H1 (cell line): ENCODE measurements around the gene SLC25A11.

ENCODE experiments used
- CREB1 ChIP-seq: IDR thresholded peaks from 2 replicates; pipeline ENCODE4 v1.6.1; 2012; ENCODE audit warnings: inconsistent platforms
- MAFK ChIP-seq: IDR thresholded peaks from 2 replicates; pipeline ENCODE4 v1.6.1; 2012; ENCODE audit warnings: low read depth, mild to moderate bottlenecking, improper control_type of control experiment, low read length
- NRF1 ChIP-seq: IDR thresholded peaks from 2 replicates; pipeline ENCODE4 v1.6.1; 2011; ENCODE audit warnings: mild to moderate bottlenecking, low read depth, low read length, improper control_type of control experiment
- POLR2AphosphoS5 ChIP-seq: IDR thresholded peaks from 2 replicates; pipeline ENCODE4 v1.6.1; 2011; ENCODE audit warnings: low read depth, low read length
- RXRA ChIP-seq: IDR thresholded peaks from 2 replicates; pipeline ENCODE4 v1.6.1; 2011; ENCODE audit warnings: low read depth, mild to moderate bottlenecking, low read length, moderate library complexity; ENCODE audit not compliant: insufficient read depth
- ZNF274 ChIP-seq: IDR thresholded peaks from 2 replicates; pipeline ENCODE4 v1.7.0; 2012; ENCODE audit warnings: low read length, borderline replicate concordance; ENCODE audit errors: extremely low read depth
- TF ChIP-seq, protein P1 (sequence below), 3 experiments: IDR thresholded peaks; 1 replicate in 2 of 3; 2 replicates in 1 of 3; pipeline versions ENCODE4 v1.5.1 to v1.6.1; 2011; ENCODE audit warnings: low read length in 3 of 3, mild to moderate bottlenecking in 3 of 3, inconsistent platforms in 2 of 3, low read depth in 1 of 3, moderate library complexity in 1 of 3; ENCODE audit not compliant: insufficient read depth in 1 of 3; ENCODE audit errors: control extremely low read depth in 1 of 3

DNA sequence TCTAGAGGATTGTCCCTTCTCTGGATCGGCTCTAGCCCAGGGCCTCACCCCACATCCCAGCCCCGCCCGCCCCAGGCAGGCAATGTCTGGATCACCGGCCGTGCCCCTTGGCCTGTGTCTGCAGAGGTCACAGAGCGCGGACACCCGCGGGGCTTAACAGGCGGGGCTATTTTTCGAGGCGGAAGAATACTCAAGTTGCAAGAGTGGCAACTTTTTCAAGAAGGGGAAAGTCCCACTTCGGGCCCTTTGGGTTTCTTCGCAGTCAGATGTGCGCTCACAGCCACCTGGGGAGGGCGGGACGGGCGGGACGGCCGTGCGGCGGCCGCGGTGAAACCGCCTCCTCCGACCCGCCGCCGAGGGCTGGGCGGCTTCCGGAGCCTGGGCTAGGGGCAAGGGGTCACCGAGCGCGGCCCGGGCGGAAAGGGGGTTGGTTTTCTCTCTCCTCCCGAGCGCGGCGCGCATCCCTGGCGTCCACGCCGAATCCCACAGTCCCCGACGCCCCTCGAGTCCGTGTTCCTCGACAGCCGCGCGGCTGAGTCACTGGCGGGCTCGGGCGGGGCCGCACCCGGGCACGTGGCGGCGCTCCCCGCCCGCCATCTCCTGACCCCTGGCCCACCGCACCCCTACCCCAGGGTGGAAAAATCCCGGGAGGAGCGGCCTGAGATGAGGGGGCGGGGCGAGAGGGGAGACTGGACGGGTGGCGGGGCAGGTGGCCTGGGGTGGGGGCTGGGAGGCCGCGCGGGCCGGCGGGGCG, 9.7 kb upstream of the SLC25A11 start:
- TF ChIP-seq, protein P1, sequence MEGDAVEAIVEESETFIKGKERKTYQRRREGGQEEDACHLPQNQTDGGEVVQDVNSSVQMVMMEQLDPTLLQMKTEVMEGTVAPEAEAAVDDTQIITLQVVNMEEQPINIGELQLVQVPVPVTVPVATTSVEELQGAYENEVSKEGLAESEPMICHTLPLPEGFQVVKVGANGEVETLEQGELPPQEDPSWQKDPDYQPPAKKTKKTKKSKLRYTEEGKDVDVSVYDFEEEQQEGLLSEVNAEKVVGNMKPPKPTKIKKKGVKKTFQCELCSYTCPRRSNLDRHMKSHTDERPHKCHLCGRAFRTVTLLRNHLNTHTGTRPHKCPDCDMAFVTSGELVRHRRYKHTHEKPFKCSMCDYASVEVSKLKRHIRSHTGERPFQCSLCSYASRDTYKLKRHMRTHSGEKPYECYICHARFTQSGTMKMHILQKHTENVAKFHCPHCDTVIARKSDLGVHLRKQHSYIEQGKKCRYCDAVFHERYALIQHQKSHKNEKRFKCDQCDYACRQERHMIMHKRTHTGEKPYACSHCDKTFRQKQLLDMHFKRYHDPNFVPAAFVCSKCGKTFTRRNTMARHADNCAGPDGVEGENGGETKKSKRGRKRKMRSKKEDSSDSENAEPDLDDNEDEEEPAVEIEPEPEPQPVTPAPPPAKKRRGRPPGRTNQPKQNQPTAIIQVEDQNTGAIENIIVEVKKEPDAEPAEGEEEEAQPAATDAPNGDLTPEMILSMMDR (IDR thresholded peaks at IDR 0.05; ENCODE audit: control extremely low read depth in 1 of 3, insufficient read depth in 1 of 3, low read depth in 1 of 3, low read length in 3 of 3) = no peak
- no peak for TF ChIP-seq NRF1
- no peak for TF ChIP-seq CREB1
- no peak for TF ChIP-seq RXRA
- no peak for TF ChIP-seq POLR2AphosphoS5
- TF ChIP-seq MAFK = no peak
- no peak for TF ChIP-seq ZNF274
